ENCODE data around the gene DCDC2.
A peak's percentile ranks its signal among the peaks of the same experiment; 100 is the strongest.
"Not testable (repeated sequence)": the region's sequence is repeated elsewhere in the genome, so short reads cannot be mapped to it uniquely, and the experiment has no call there.

The DCDC2 gene

DNA sequence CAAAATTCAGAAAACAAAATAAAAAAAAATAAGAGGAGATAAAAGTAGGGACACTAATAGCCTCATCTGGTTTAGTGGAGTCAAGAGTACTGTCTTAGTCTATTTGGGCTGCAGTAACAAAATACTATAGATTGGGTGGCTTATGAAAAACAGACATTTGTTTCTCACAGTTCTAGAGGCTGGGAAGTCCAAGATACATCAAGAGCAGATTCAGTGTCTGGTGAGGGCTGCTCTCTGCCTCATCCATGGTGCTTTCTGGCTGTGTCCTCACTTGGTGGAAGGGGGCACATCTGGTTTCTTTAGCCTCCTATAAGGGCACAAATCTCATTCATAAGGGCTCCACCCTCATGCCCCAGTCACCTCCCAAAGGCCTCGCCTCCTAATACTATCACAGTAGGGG lies 205.8 kb downstream of the DCDC2 start:
- DNase-seq (ENCODE audit: low spot score): no peak
- FAIRE-seq: no peak

DNA sequence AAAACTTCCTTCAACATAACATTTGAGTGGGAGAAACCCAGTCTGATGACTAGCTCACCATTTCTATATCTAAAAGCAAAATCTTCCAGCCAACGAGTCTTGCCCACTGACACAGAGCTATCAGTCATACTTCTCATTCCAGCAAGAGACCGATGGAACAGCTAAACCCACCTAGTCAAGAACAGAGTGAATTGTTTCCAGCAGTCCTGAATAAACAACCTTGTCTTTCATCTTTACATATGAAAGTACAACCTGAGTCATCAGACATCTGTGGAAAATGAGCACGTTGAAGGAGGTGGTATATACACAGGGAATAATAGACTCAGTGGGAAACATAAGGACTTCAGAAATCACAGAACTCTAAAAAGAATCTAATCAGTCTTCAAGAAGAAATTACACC lies 208.0 kb downstream of the DCDC2 start:
- no peak for FAIRE-seq
- no peak for DNase-seq (ENCODE audit: low spot score)

DNA sequence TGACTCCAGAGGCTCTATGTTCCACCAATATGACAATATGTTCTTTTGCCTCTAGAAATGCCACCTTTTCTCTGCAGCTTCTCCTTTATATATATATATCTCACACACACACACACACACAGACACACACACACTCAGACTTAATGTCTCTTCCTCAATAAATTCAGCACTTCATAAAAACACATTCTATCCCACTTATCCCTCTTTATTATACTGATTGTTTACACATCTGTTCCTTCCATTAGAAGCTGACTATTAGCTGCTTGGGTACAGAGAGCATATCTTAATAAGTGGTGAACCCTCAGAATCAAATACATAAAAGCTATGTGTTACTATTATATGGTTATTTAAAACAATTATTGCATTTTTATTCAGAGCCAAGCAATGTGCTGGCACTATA lies 208.6 kb downstream of the DCDC2 start:
- no peak for FAIRE-seq
- DNase-seq (ENCODE audit: low spot score): no peak

DNA sequence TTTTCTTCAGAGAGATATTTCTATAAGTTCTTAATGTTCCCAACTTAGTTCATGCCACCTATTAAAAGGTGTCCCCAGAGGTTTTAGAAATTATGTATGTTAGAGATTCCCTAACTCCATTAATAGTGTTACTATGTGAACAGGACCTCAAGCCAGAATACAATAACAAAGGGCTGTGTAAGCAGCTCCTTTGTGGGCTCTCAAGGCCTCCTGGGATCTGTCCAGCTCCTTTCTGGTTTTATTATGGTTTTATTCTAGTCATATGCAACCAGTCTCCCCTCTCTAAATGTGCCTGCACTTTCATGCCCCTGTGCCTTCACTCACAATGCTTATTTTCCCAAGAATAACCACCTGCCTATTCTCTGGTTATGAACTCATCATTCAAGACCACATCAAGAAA lies 209.2 kb downstream of the DCDC2 start:
- FAIRE-seq (no peak), DNase-seq (ENCODE audit: low spot score) (no peak)

DNA sequence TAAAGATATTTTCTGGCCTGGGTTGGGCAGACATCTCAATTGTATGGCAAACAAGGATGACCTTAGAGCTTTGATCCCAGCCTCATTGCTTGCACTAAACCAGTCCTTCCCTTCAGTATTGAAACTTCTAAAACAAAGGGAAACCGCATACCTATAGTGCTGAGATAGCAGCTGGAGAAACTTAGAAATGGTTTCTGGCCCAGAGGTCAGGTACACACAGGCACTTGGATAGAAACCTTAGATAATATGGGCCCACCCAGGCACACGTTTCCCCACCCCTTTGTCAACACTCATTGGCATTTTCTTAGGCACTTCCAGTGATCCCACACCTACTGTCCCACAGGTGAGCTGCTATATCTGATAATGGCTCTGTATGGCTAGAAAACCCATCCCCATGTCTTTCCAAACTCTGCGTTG lies 209.7 kb downstream of the DCDC2 start:
- FAIRE-seq (no peak), DNase-seq (ENCODE audit: low spot score) (no peak)

DNA sequence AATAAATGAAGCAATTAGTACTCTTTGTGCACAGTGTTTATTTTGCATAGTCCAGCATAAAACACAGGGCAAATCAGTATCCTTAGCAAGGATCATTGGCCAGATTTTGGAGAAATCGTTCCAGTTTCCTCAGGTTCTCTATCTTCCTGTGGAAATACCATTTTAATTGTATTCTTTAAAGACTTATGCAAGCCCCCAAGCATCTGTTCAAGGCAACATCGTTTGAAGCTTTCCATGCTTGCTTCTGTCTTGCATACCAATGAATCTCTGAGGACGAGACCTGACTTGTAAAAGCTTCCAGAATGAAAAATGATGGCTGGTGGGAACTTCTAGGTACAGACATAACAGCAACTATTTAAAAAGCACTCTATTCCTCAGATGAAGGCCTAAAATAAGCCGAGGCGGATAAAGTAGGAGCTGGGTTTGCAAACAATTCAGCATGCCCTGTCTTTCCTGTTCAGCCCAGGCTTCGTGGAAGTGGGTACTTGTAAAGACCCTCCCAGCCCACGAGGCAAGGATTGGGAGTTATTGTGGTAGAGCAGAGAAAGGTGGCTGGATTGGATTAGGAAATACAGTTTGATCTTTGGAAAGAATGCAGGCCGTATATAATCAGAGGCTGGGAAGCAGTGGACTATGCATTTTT lies 210.2 kb downstream of the DCDC2 start:
- FAIRE-seq (no peak), DNase-seq (ENCODE audit: low spot score) (no peak)

DNA sequence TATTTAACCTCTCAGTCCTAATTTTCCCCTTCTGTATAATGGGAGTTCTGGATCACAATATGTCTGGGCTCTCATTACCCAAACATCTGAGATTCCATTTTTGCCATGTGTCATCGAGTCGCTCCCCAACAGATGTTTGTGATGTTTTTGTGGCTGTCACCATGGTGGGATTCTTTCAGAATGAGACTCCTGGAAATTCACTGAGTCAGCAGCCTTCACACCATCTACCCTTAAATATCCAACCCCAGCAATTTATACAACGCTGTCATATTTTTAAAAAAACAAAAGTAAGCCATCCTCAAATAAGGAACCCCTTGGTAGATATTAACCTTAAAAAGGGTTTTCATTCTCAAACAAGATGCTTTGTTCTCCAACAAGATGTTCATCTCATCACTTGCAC lies 211.0 kb downstream of the DCDC2 start:
- FAIRE-seq: no peak
- DNase-seq (ENCODE audit: low spot score): no peak

DNA sequence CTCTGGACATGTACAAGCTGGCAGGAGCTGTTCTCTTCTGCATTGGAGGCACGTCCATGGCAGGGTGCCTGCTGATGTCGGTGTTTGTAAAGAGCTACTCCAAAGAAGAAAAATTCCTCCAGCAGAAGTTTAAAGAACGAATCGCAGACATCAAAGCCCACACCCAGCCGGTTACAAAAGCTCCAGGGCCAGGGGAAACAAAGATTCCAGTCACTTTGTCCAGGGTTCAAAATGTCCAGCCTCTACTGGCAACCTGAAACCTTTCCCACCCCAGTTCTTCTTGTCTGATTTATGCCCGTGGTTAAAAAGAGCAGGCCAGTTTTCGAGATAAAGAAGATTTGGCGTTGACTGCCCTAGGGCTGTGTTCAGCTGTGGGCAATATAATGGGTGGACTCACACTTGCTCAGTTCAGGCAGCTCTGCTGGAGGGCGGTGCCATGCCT lies 212.1 kb downstream of the DCDC2 start:
- FAIRE-seq (no peak), DNase-seq (ENCODE audit: low spot score) (no peak)

DNA sequence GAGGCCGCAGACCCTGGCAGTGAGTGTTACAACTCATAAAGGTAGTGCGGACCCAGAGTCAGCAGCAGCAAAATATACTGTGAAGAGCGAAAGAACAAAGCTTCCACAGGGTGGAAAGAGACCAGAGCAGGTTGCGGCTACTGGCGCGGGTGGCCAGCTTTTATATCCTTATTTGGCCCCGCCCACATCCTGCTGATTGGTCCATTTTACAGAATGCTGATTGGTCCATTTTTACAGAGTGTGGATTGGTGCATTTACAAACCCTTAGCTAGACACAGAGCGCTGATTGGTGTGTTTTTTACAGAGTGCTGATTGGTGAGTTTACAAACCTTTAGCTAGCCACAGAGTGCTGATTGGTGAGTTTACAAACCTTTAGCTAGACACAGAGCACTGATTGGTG lies 215.1 kb downstream of the DCDC2 start:
- FAIRE-seq; DNase-seq (ENCODE audit: low spot score): not testable (repeated sequence)

DNA sequence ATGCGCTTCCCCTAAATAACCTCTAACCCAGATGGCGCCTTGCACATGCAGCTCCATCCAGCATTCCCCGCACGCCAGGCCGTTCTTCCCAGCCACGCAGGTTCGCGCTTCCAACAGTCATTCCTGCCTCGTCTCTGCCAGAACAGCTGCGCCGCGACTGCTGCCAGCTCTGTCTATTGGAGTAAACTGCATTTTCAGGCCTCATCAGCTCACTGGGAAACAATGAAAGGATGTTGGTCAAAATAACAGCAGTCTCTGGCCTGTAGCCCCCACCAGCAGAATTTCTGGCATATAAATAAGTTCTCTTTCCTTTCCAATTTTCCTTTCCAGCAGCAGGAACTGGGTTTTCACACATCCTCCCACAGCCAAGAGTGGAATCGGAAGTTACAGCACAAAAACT lies 217.3 kb downstream of the DCDC2 start:
- no peak for DNase-seq (ENCODE audit: low spot score)
- FAIRE-seq: no peak

DNA sequence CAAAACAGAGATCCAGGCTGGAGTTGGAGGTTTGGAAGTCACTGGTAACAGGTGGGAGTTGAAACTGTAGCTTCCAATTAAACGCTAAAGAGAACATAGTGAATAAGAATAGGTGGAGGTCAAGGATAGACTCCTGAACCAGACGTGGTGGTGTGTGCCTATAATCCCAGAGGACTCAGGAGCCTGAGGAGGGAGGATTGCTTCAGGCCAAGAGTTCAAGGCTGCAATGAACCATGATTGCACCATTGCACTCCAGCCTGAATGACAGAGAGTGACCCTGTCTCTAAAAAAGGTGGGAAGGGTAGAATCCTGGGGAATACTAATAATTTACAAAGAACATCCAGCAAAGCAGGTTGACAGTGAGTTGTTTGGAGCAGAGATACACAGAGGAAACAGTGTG lies 218.2 kb downstream of the DCDC2 start:
- FAIRE-seq: no peak
- DNase-seq (ENCODE audit: low spot score): no peak

DNA sequence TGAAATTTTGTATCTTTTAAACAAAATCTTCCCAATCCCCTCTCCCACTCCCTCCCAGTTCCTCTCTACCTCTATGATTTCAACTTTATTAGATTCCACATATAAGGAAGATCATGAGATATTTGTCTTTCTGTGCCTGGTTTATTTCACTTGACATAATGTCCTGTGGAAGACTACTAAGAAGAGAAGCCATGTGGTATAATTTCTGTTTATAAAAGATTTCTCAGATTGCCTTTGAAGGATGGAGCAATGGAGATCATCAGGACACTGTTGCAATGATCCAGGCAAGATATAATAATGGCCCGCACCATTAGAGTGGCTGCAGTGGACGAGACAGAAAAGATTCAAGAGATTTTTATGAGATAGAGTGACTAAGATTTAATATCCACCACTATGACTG lies 218.8 kb downstream of the DCDC2 start:
- FAIRE-seq (no peak), DNase-seq (ENCODE audit: low spot score) (no peak)

DNA sequence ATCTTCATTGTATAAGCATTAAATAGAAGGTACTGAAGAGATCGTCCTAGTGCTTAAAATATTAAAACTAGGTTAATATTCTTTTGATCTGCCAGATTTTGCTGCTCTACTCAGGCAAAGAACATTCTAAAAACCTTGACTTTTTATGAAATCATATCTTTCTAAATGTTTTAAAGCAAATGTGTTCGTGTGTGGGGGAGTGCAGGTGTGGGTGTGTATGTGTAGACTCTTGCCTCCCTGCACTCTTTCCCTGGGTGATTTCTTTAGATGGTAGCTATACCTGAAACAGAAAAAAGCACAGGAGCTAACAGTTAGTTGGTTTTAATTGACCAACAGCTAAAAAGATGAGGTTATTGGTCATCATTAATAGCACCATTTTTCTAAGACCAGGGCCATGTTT lies 226.1 kb downstream of the DCDC2 start:
- FAIRE-seq (no peak), DNase-seq (ENCODE audit: low spot score) (no peak)

DNA sequence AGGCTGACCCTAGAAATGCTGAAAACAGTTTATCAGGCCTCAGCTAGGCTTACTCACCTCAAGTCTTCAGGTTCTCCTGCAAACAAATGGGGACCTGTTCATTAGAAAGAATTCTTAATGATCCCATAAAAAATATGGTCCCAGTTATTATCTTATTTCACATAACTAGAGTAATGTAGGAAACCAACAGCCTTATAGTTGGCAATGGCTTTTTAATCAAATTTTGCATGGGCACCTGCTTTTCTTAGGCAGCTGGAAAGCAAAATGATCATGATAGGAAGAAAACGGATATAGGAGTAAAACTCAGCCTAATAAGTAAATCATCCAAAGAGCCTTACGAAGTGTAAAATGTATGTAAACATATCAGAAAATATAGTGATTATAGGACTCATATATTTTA lies 230.5 kb downstream of the DCDC2 start:
- FAIRE-seq (no peak), DNase-seq (ENCODE audit: low spot score) (no peak)

DNA sequence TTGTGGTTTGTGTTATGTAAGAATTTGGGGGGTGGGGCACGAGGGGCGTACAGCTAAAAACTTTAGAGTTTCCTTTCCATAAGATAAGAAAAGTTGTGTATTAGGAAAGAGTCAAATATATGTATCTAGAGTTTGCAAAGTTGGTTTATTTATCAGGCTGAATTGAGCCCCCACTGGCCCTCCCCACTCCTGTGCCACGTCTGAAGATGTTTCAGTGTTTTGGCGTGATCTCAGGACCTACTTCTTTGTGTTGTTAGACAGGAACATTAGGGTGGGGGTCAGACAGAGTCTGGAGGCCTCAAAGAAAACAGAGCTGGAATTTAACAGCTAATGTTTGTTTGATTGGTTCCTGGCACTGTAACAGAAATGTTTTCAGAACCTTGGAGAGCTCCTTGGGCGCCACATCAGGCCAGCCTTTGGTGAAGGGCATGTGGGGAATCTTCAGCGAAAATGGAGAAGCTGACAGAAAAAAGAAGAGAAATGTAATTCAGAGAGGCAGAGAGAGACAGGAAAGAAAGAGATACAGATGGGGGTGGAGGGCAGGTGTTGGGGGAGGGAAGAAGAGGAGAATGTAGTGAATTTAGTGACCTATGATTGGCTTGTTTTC lies 231.2 kb downstream of the DCDC2 start:
- no peak for FAIRE-seq

DNA sequence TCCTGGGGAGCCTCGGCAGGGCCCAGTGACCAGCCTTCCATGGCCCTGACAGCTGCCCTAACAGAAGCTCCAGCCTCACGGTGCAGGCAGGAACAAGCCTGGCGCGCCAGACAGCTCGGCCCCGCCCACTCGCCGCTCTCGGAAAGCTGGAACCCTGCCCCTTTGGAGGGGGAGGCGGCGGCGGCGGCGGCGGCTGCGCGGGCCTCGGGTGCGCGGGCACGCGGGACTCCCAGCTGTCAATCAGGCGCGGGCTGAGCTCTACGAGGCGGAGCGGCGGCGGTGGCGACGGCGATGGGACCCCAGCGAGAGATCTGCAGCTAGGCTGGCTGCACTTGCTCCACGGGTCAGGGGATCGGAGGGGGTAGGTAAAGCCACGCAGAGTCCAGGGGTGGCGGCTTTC lies 231.9 kb downstream of the DCDC2 start, which contains the start of gene NRSN1:
NRSN1 (plus strand) TSS at position 236 of the 400 bp plus-strand sequence. CDS start 8,113 bp downstream, outside the sequence.
- FAIRE-seq: no peak
- DNase-seq (ENCODE audit: low spot score): peak; percentile 52

More for the DNA sequence above, 231.2 kb downstream of the DCDC2 start:
- DNase-seq (ENCODE audit: low spot score): peak; percentile 67

DNA sequence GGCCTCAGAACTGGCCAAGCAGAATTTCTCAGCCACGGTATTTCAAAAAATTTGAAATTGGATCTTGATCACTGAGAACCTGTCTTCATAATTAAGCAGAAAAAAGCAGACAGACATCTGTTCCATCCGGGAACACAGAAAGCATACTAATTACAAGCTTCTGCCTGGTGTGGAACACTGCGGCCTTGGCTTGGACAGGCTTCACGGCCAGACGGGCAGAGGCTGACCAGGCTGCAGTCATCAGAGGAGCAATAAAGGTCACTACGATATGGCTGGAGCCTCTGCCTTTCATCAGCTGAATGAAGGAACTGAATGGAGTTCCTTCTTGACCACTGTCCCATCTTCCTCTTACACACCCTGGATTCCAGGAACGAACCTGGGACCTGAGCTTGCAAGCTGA lies 235.7 kb downstream of the DCDC2 start:
- FAIRE-seq: no peak
- DNase-seq (ENCODE audit: low spot score): no peak
